Measurements from ENCODE around the gene HVCN1.

DNA sequence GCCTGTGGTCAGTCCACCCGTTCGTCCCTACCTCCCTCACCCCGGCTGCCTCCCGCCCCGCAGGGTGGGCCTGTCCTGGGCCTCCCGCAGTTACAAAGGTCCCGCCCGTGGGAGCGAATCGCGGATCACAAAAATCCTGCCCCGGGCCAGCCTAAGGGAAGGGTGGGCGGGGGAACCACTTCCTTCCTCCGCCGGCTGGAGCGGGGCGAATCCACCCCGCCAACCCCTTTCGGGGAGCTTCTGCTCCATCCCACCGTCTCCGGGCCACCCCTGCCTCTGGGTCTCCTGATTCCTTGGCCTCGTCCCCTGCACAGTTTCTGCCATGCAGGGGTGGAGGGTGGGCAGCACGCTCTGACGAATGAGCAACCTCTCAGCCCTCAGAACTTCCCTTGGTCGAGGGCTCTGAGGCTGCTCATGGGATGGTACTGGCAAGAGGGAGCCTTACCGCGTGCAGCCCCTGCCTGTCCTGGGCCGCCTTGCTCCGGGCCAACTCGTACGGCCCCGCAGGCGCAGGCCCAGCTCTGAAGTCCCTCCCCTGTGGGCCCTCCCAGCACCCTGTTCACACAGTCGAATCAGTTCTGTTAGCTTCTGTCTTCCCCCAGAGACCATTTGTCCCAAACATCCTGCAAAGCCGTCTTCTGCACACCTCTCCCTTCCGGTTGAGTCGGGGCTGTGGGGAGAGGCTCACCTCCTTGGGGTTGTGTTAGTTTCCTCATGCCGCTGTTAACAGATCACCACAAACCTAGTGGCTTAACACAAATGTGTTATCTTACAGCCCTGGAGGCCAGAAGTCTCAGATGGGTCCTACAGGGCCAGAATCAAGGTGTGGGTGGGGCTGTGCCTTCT is 589 bp upstream of the HVCN1 start:
- TF ChIP-seq FOXM1 (IDR thresholded peaks at IDR 0.05; ENCODE audit: borderline replicate concordance, low read depth) (no peak), EP300 (IDR thresholded peaks at IDR 0.05; ENCODE audit: borderline replicate concordance) (no peak), TAF1 (IDR thresholded peaks at IDR 0.05; ENCODE audit: low read depth) (no peak), YY1 (IDR thresholded peaks at IDR 0.05; ENCODE audit: low read depth) (no peak)
- TF ChIP-seq, protein P1, sequence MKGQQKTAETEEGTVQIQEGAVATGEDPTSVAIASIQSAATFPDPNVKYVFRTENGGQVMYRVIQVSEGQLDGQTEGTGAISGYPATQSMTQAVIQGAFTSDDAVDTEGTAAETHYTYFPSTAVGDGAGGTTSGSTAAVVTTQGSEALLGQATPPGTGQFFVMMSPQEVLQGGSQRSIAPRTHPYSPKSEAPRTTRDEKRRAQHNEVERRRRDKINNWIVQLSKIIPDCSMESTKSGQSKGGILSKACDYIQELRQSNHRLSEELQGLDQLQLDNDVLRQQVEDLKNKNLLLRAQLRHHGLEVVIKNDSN (IDR thresholded peaks at IDR 0.05): no peak

All from Ishikawa (cell line).